ENCODE measurements around the gene ATXN10.

GRCh38 chr22:45735273-45735672 is 63.6 kb downstream of the ATXN10 start:
- TF ChIP-seq CTCF (IDR thresholded peaks at IDR 0.05) (no peak), POLR2A (IDR thresholded peaks at IDR 0.05) (no peak)
